Measurements from ENCODE around the gene ULK3.

Gene ULK3

GRCh38 chr15:74841891-74842373, 1.0 kb downstream of the ULK3 start:
- no peak for DNase-seq (ENCODE audit: extremely low read depth in 1 of 2, low read depth in 1 of 2)

GRCh38 chr15:74840851-74841775, 1.8 kb downstream of the ULK3 start:
- no peak for DNase-seq (ENCODE audit: extremely low read depth in 1 of 2, low read depth in 1 of 2)

GRCh38 chr15:74839526-74840395, 3.2 kb downstream of the ULK3 start:
- DNase-seq (ENCODE audit: extremely low read depth in 1 of 2, low read depth in 1 of 2): no peak

- DNase-seq (ENCODE audit: extremely low read depth in 1 of 2, low read depth in 1 of 2): no peak
Measured at GRCh38 chr15:74838746-74839525, 4.0 kb downstream of the ULK3 start.

- no peak for DNase-seq (ENCODE audit: extremely low read depth in 1 of 2, low read depth in 1 of 2)
Measured at GRCh38 chr15:74838137-74838516, 4.8 kb downstream of the ULK3 start.

GRCh38 chr15:74837482-74838136, 5.3 kb downstream of the ULK3 start:
- no peak for DNase-seq (ENCODE audit: extremely low read depth in 1 of 2, low read depth in 1 of 2)

GRCh38 chr15:74836846-74837245, 6.1 kb downstream of the ULK3 start:
- DNase-seq (ENCODE audit: extremely low read depth in 1 of 2, low read depth in 1 of 2): no peak

GRCh38 chr15:74835312-74835823, 7.6 kb downstream of the ULK3 start:
- DNase-seq (ENCODE audit: extremely low read depth in 1 of 2, low read depth in 1 of 2): no peak

GRCh38 chr15:74833376-74834107, 9.4 kb downstream of the ULK3 start:
- DNase-seq (ENCODE audit: extremely low read depth in 1 of 2, low read depth in 1 of 2): no peak

- DNase-seq (ENCODE audit: extremely low read depth in 1 of 2, low read depth in 1 of 2): no peak
Measured at GRCh38 chr15:74832826-74833225, 10.1 kb downstream of the ULK3 start.

GRCh38 chr15:74831813-74832495, 11.0 kb downstream of the ULK3 start:
- no peak for DNase-seq (ENCODE audit: extremely low read depth in 1 of 2, low read depth in 1 of 2)

- DNase-seq (ENCODE audit: extremely low read depth in 1 of 2, low read depth in 1 of 2): no peak
Measured at GRCh38 chr15:74830868-74831267, 12.1 kb downstream of the ULK3 start.

GRCh38 chr15:74829991-74830390, 13.0 kb downstream of the ULK3 start:
- no peak for DNase-seq (ENCODE audit: extremely low read depth in 1 of 2, low read depth in 1 of 2)

- no peak for DNase-seq (ENCODE audit: extremely low read depth in 1 of 2, low read depth in 1 of 2)
Measured at GRCh38 chr15:74829486-74829885, 13.5 kb downstream of the ULK3 start.

GRCh38 chr15:74828835-74829234, 14.1 kb downstream of the ULK3 start:
- no peak for DNase-seq (ENCODE audit: extremely low read depth in 1 of 2, low read depth in 1 of 2)

- DNase-seq (ENCODE audit: extremely low read depth in 1 of 2, low read depth in 1 of 2): no peak
Measured at GRCh38 chr15:74827614-74828013, 15.3 kb downstream of the ULK3 start.

- no peak for DNase-seq (ENCODE audit: extremely low read depth in 1 of 2, low read depth in 1 of 2)
Measured at GRCh38 chr15:74826921-74827320, 16.0 kb downstream of the ULK3 start.

GRCh38 chr15:74826364-74826819, 16.6 kb downstream of the ULK3 start, which contains the start of gene CPLX3:
TSS of gene CPLX3 (plus strand) at chr15:74826627. CDS start at chr15:74826704, 77 bp downstream.
- no peak for DNase-seq (ENCODE audit: extremely low read depth in 1 of 2, low read depth in 1 of 2)

- DNase-seq (ENCODE audit: extremely low read depth in 1 of 2, low read depth in 1 of 2): no peak
Measured at GRCh38 chr15:74825866-74826265, 17.1 kb downstream of the ULK3 start.

All from stimulated activated CD8-positive, alpha-beta memory T cell treated with anti-CD3 and anti-CD28 coated beads, Interleukin-7, amount 100 ng/mL, for 48 hours (primary cell).